Measurements from ENCODE around the gene NTHL1.

DNA sequence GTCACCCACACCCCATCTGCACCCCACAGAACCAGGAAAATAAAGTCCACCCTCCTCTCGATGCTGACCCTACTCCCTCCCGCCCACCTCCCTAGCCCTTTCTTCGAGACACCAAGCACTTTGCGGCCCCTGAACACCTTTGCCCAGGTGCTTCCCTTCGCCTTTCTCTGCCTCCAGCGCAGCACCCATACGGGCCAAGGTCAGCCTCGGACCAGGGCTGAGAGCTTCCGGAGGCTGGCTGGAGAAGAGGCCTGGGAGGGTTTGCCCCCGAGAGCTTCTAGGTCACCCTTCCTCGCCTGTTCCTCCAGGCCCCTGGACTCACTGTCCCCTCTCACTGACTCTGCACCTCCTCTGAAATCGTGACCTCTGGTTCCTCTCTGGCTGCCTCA, 23.6 kb downstream of the NTHL1 start:
- TF ChIP-seq, protein P1, sequence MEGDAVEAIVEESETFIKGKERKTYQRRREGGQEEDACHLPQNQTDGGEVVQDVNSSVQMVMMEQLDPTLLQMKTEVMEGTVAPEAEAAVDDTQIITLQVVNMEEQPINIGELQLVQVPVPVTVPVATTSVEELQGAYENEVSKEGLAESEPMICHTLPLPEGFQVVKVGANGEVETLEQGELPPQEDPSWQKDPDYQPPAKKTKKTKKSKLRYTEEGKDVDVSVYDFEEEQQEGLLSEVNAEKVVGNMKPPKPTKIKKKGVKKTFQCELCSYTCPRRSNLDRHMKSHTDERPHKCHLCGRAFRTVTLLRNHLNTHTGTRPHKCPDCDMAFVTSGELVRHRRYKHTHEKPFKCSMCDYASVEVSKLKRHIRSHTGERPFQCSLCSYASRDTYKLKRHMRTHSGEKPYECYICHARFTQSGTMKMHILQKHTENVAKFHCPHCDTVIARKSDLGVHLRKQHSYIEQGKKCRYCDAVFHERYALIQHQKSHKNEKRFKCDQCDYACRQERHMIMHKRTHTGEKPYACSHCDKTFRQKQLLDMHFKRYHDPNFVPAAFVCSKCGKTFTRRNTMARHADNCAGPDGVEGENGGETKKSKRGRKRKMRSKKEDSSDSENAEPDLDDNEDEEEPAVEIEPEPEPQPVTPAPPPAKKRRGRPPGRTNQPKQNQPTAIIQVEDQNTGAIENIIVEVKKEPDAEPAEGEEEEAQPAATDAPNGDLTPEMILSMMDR (CRISPR knock-in tag; IDR thresholded peaks at IDR 0.05) = no peak
- TF ChIP-seq, protein P2, sequence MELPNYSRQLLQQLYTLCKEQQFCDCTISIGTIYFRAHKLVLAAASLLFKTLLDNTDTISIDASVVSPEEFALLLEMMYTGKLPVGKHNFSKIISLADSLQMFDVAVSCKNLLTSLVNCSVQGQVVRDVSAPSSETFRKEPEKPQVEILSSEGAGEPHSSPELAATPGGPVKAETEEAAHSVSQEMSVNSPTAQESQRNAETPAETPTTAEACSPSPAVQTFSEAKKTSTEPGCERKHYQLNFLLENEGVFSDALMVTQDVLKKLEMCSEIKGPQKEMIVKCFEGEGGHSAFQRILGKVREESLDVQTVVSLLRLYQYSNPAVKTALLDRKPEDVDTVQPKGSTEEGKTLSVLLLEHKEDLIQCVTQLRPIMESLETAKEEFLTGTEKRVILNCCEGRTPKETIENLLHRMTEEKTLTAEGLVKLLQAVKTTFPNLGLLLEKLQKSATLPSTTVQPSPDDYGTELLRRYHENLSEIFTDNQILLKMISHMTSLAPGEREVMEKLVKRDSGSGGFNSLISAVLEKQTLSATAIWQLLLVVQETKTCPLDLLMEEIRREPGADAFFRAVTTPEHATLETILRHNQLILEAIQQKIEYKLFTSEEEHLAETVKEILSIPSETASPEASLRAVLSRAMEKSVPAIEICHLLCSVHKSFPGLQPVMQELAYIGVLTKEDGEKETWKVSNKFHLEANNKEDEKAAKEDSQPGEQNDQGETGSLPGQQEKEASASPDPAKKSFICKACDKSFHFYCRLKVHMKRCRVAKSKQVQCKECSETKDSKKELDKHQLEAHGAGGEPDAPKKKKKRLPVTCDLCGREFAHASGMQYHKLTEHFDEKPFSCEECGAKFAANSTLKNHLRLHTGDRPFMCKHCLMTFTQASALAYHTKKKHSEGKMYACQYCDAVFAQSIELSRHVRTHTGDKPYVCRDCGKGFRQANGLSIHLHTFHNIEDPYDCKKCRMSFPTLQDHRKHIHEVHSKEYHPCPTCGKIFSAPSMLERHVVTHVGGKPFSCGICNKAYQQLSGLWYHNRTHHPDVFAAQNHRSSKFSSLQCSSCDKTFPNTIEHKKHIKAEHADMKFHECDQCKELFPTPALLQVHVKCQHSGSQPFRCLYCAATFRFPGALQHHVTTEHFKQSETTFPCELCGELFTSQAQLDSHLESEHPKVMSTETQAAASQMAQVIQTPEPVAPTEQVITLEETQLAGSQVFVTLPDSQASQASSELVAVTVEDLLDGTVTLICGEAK (IDR thresholded peaks at IDR 0.05) = no peak
- TF ChIP-seq, protein P2 (CRISPR knock-in tag; IDR thresholded peaks at IDR 0.05) = no peak
- no peak for TF ChIP-seq ZNF749 (CRISPR knock-in tag; IDR thresholded peaks at IDR 0.05; ENCODE audit: borderline replicate concordance)
- no peak for TF ChIP-seq NKX3-1 (CRISPR knock-in tag; IDR thresholded peaks at IDR 0.05)
- TF ChIP-seq JUND (CRISPR knock-in tag; IDR thresholded peaks at IDR 0.05) = no peak
